IPS-20b (cell line): ENCODE data around the gene ERC1.
"Not testable (repeated sequence)": the region's sequence is repeated elsewhere in the genome, so short reads cannot be mapped to it uniquely, and the experiment has no call there.

Experiments
- H3K27ac ChIP-seq: one replicate; pipeline ENCODE4 v1.5.1; 2013; ENCODE audit warnings: low read length
- H3K27me3 ChIP-seq: 2 replicates; pipeline ENCODE4 v1.6.1; 2013; ENCODE audit warnings: mild to moderate bottlenecking, low read length, inconsistent platforms; ENCODE audit not compliant: insufficient read depth
- H3K36me3 ChIP-seq: 2 replicates; pipeline ENCODE4 v1.6.1; 2013; ENCODE audit warnings: low read depth, mild to moderate bottlenecking, inconsistent platforms, low read length, moderate library complexity; ENCODE audit not compliant: insufficient read depth
- H3K4me1 ChIP-seq: 2 replicates; pipeline ENCODE4 v1.6.1; 2013; ENCODE audit warnings: mild to moderate bottlenecking, control low read depth, inconsistent platforms, low read length, moderate library complexity; ENCODE audit not compliant: insufficient read depth
- H3K4me3 ChIP-seq: 2 replicates; pipeline ENCODE4 v1.5.1; 2013; ENCODE audit warnings: mild to moderate bottlenecking, low read length, inconsistent platforms
- H3K9ac ChIP-seq: 2 replicates; pipeline ENCODE4 v1.6.1; 2013; ENCODE audit warnings: low read depth, mild to moderate bottlenecking, inconsistent platforms, low read length, moderate library complexity
- H3K9me3 ChIP-seq: 2 replicates; pipeline ENCODE4 v1.6.1; 2013; ENCODE audit warnings: mild to moderate bottlenecking, low read depth, low read length, inconsistent platforms; ENCODE audit not compliant: insufficient read depth

The ERC1 gene

GRCh38 chr12:1091350-1091749 is 100.3 kb downstream of the ERC1 start:
- Histone ChIP-seq H3K9ac (no peak overlapping the region), H3K4me3 (no peak overlapping the region), H3K27ac (no peak overlapping the region)

GRCh38 chr12:1093166-1093751 is 102.2 kb downstream of the ERC1 start:
- Histone ChIP-seq H3K9ac (no peak overlapping the region), H3K36me3 (no peaks in the 10 kb centered on the region), H3K27ac (no peak overlapping the region), H3K27me3 (no peaks in the 10 kb centered on the region), H3K4me3 (no peak overlapping the region), H3K9me3 (no peaks in the 10 kb centered on the region), H3K4me1 (no peaks in the 10 kb centered on the region)

More at GRCh38 chr12:1091350-1091749, 100.3 kb downstream of the ERC1 start:
- Histone ChIP-seq H3K27me3 (no peaks in the 10 kb centered on the region), H3K9me3 (no peaks in the 10 kb centered on the region), H3K4me1 (no peaks in the 10 kb centered on the region), H3K36me3 (no peaks in the 10 kb centered on the region)

GRCh38 chr12:1094714-1095113 is 103.7 kb downstream of the ERC1 start:
- Histone ChIP-seq H3K36me3 (no peaks in the 10 kb centered on the region), H3K9ac (no peak overlapping the region), H3K27me3 (no peaks in the 10 kb centered on the region), H3K4me1 (no peaks in the 10 kb centered on the region), H3K9me3 (no peaks in the 10 kb centered on the region), H3K27ac (no peak overlapping the region), H3K4me3 (no peak overlapping the region)

- no peaks in the 10 kb centered on the region for H3K27me3 ChIP-seq
- H3K4me3 ChIP-seq = no peak overlapping the region
- no peaks in the 10 kb centered on the region for H3K36me3 ChIP-seq
- no peak overlapping the region for H3K9ac ChIP-seq
- H3K4me1 ChIP-seq = peaks cover 32% of the 10 kb centered on the region
- no peak overlapping the region for H3K27ac ChIP-seq
- no peaks in the 10 kb centered on the region for H3K9me3 ChIP-seq
Observed at GRCh38 chr12:1099158-1099557, 108.1 kb downstream of the ERC1 start.

- H3K9ac ChIP-seq, H3K9me3 ChIP-seq, H3K27me3 ChIP-seq, H3K36me3 ChIP-seq, H3K4me3 ChIP-seq, H3K27ac ChIP-seq: not testable (repeated sequence)
- H3K4me1 ChIP-seq = peaks cover 33% of the 10 kb centered on the region
Observed at GRCh38 chr12:1099618-1100017, 108.6 kb downstream of the ERC1 start.

GRCh38 chr12:1102115-1102514 is 111.1 kb downstream of the ERC1 start:
- Histone ChIP-seq H3K4me3 (no peak overlapping the region), H3K9me3 (no peaks in the 10 kb centered on the region), H3K27me3 (no peaks in the 10 kb centered on the region), H3K27ac (no peak overlapping the region), H3K9ac (no peak overlapping the region), H3K36me3 (no peaks in the 10 kb centered on the region), H3K4me1 (peaks cover 33% of the 10 kb centered on the region)

- H3K27ac ChIP-seq = no peak overlapping the region
- no peaks in the 10 kb centered on the region for H3K9me3 ChIP-seq
Observed at GRCh38 chr12:1102791-1103450, 111.9 kb downstream of the ERC1 start.

GRCh38 chr12:1103632-1104031 is 112.6 kb downstream of the ERC1 start:
- Histone ChIP-seq H3K4me1 (peaks cover 33% of the 10 kb centered on the region), H3K27ac (no peak overlapping the region), H3K4me3 (no peak overlapping the region), H3K9me3 (no peaks in the 10 kb centered on the region), H3K36me3 (no peaks in the 10 kb centered on the region), H3K27me3 (no peaks in the 10 kb centered on the region), H3K9ac (no peak overlapping the region)

More at GRCh38 chr12:1102791-1103450, 111.9 kb downstream of the ERC1 start:
- no peak overlapping the region for H3K4me3 ChIP-seq
- H3K9ac ChIP-seq = no peak overlapping the region
- H3K27me3 ChIP-seq = no peaks in the 10 kb centered on the region
- H3K4me1 ChIP-seq = peaks cover 33% of the 10 kb centered on the region
- no peaks in the 10 kb centered on the region for H3K36me3 ChIP-seq

GRCh38 chr12:1104088-1104800 is 113.2 kb downstream of the ERC1 start:
- no peak overlapping the region for H3K27ac ChIP-seq
- H3K9ac ChIP-seq = no peak overlapping the region
- no peaks in the 10 kb centered on the region for H3K27me3 ChIP-seq
- no peaks in the 10 kb centered on the region for H3K36me3 ChIP-seq
- H3K4me1 ChIP-seq = peaks cover 33% of the 10 kb centered on the region
- H3K4me3 ChIP-seq = no peak overlapping the region
- no peaks in the 10 kb centered on the region for H3K9me3 ChIP-seq

- Histone ChIP-seq H3K27me3 (no peaks in the 10 kb centered on the region), H3K4me1 (peaks cover 14% of the 10 kb centered on the region; the same call in 1 of the 2 replicates), H3K36me3 (peaks cover 6% of the 10 kb centered on the region; the same call in 1 of the 2 replicates), H3K27ac (no peak overlapping the region), H3K9me3 (no peaks in the 10 kb centered on the region), H3K9ac (no peak overlapping the region), H3K4me3 (no peak overlapping the region)
Observed at GRCh38 chr12:1107669-1108068, 116.6 kb downstream of the ERC1 start.

GRCh38 chr12:1108276-1108675 is 117.3 kb downstream of the ERC1 start:
- no peak overlapping the region for H3K4me3 ChIP-seq
- no peak overlapping the region for H3K9ac ChIP-seq
- H3K36me3 ChIP-seq = peaks cover 6% of the 10 kb centered on the region; the same call in 1 of the 2 replicates
- no peak overlapping the region for H3K27ac ChIP-seq
- H3K27me3 ChIP-seq = no peaks in the 10 kb centered on the region
- H3K4me1 ChIP-seq = peaks cover 10% of the 10 kb centered on the region; the same call in 1 of the 2 replicates
- H3K9me3 ChIP-seq = no peaks in the 10 kb centered on the region
